Astrocyte (in vitro differentiated cells and primary cell): ENCODE measurements around the gene WFDC5.

ENCODE experiments used
- CTCF ChIP-seq: IDR thresholded peaks from 2 replicates; pipeline ENCODE4 v1.5.1; 2011; ENCODE audit warnings: low read depth, mild to moderate bottlenecking, inconsistent platforms, low read length, moderate library complexity; ENCODE audit not compliant: insufficient read depth
- EZH2 ChIP-seq: IDR thresholded peaks from 2 replicates; pipeline ENCODE4 v1.6.1; 2012; ENCODE audit warnings: mild to moderate bottlenecking, low read length, inconsistent platforms; ENCODE audit not compliant: insufficient read depth

GRCh38 chr20:45087814-45088213 lies 27.2 kb downstream of the WFDC5 start:
- TF ChIP-seq CTCF (no peak), EZH2 (no peak)
